Glutamatergic neuron (in vitro differentiated cells): ENCODE results near the gene ING3. TPM values are rescaled to one million over a fixed set of nuclear protein-coding genes. Genes with fewer than 3 reads are reported as not detected.

ENCODE experiments used
- DNase-seq: peaks from one replicate; pipeline ENCODE4 v3.0.0; 2022
- H3K27ac Mint-ChIP-seq: one replicate; pipeline ENCODE4 v1.8.0; 2020; ENCODE audit warnings: mild to moderate bottlenecking, mixed read lengths, inconsistent platforms; ENCODE audit not compliant: unreplicated experiment
- H3K27me3 Mint-ChIP-seq: one replicate; pipeline ENCODE4 v1.8.0; 2020; ENCODE audit warnings: mild to moderate bottlenecking, moderate library complexity, mixed read lengths, inconsistent platforms; ENCODE audit not compliant: unreplicated experiment
- H3K36me3 Mint-ChIP-seq: one replicate; pipeline ENCODE4 v1.8.0; 2020; ENCODE audit warnings: mild to moderate bottlenecking, mixed read lengths, inconsistent platforms; ENCODE audit not compliant: unreplicated experiment
- H3K4me1 Mint-ChIP-seq: one replicate; pipeline ENCODE4 v1.8.0; 2020; ENCODE audit warnings: mild to moderate bottlenecking, low read depth, mixed read lengths, inconsistent platforms; ENCODE audit not compliant: unreplicated experiment
- H3K4me3 Mint-ChIP-seq: one replicate; pipeline ENCODE4 v1.8.0; 2020; ENCODE audit warnings: mild to moderate bottlenecking, mixed read lengths, inconsistent platforms; ENCODE audit not compliant: unreplicated experiment
- H3K9me3 Mint-ChIP-seq: one replicate; pipeline ENCODE4 v1.8.0; 2020; ENCODE audit warnings: mild to moderate bottlenecking, moderate library complexity, mixed read lengths, inconsistent platforms; ENCODE audit not compliant: unreplicated experiment
- CTCF ChIP-seq: fragments of 200-600 bp; sonication (generic); IDR thresholded peaks from one replicate; pipeline ENCODE4 v1.5.0; 2021; ENCODE audit not compliant: partially characterized antibody, unreplicated experiment
- total RNA-seq: library from RNA; stranded (reverse); fragmentation: NEBNext Ultra II Directional; extraction: Animal tissue kit (Norgen Biotek cat#: 25700); gene quantifications from one replicate; pipeline ENCODE4 v1.2.1, GENCODE V29; 2021; ENCODE audit not compliant: unreplicated experiment

The ING3 gene
- total RNA-seq, 1 donor from 2014 or later, result 14.9 TPM

- no peak overlapping the region for H3K4me3 Mint-ChIP-seq
- H3K36me3 Mint-ChIP-seq, result no peaks in the 10 kb centered on the region
- H3K27ac Mint-ChIP-seq, result no peak overlapping the region
- H3K9me3 Mint-ChIP-seq, result no peaks in the 10 kb centered on the region
- no peaks in the 10 kb centered on the region for H3K4me1 Mint-ChIP-seq
- no peaks in the 10 kb centered on the region for H3K27me3 Mint-ChIP-seq
- no peak for DNase-seq
- TF ChIP-seq CTCF, result no peak
Observed at GRCh38 chr7:120959929-120960484, 9.4 kb downstream of the ING3 start.

GRCh38 chr7:120960714-120961113, 10.1 kb downstream of the ING3 start:
- no peaks in the 10 kb centered on the region for H3K9me3 Mint-ChIP-seq
- no peak overlapping the region for H3K27ac Mint-ChIP-seq
- H3K4me1 Mint-ChIP-seq, result no peaks in the 10 kb centered on the region
- no peak for DNase-seq
- H3K4me3 Mint-ChIP-seq, result no peak overlapping the region
- TF ChIP-seq CTCF, result no peak
- no peaks in the 10 kb centered on the region for H3K27me3 Mint-ChIP-seq
- H3K36me3 Mint-ChIP-seq, result no peaks in the 10 kb centered on the region

GRCh38 chr7:120961638-120962173, 11.1 kb downstream of the ING3 start:
- Mint-ChIP-seq H3K4me3 (no peak overlapping the region), H3K9me3 (no peaks in the 10 kb centered on the region), H3K36me3 (no peaks in the 10 kb centered on the region), H3K27me3 (no peaks in the 10 kb centered on the region), H3K27ac (no peak overlapping the region), H3K4me1 (no peaks in the 10 kb centered on the region)
- no peak for TF ChIP-seq CTCF
- DNase-seq, result no peak

GRCh38 chr7:120964088-120964487, 13.5 kb downstream of the ING3 start:
- H3K27ac Mint-ChIP-seq, result no peak overlapping the region
- no peaks in the 10 kb centered on the region for H3K36me3 Mint-ChIP-seq
- DNase-seq, result no peak

More at GRCh38 chr7:120964088-120964487, 13.5 kb downstream of the ING3 start:
- TF ChIP-seq CTCF, result no peak
- no peaks in the 10 kb centered on the region for H3K9me3 Mint-ChIP-seq
- H3K27me3 Mint-ChIP-seq, result no peaks in the 10 kb centered on the region
- no peak overlapping the region for H3K4me3 Mint-ChIP-seq
- peaks cover 3% of the 10 kb centered on the region for H3K4me1 Mint-ChIP-seq
